Lower lobe of right lung (tissue), 2 donors: ENCODE measurements around the gene TMEM212. TPM values are rescaled to one million over a fixed set of nuclear protein-coding genes. Genes with fewer than 3 reads are reported as not detected.

Experiments used
- ATAC-seq, 2 donors: fragments of 200-7000 bp; cut with Tn5 transposase; one replicate each; pipeline ENCODE4 v1.9.1; 2020 to 2022; ENCODE audit warnings: mild to moderate bottlenecking in 2 of 2, moderate library complexity in 2 of 2
- DNase-seq: peaks from one replicate; pipeline ENCODE4 v3.0.0-alpha.2; 2020
- H3K27ac ChIP-seq: fragments of 200-600 bp; one replicate; pipeline ENCODE4 v1.8.0; 2022
- H3K27me3 ChIP-seq: fragments of 200-600 bp; one replicate; pipeline ENCODE4 v1.8.0; 2022; ENCODE audit warnings: low read depth
- H3K36me3 ChIP-seq: fragments of 200-600 bp; one replicate; pipeline ENCODE4 v1.8.0; 2022; ENCODE audit warnings: mild to moderate bottlenecking
- H3K4me1 ChIP-seq: fragments of 200-600 bp; one replicate; pipeline ENCODE4 v1.8.0; 2022
- H3K4me3 ChIP-seq: fragments of 200-600 bp; one replicate; pipeline ENCODE4 v1.8.0; 2022; ENCODE audit warnings: mild to moderate bottlenecking
- H3K9me3 ChIP-seq: fragments of 200-600 bp; one replicate; pipeline ENCODE4 v1.8.0; 2022
- CTCF ChIP-seq: fragments of 200-600 bp; IDR thresholded peaks from one replicate; pipeline ENCODE4 v1.8.0; 2022; ENCODE audit warnings: antibody characterized with exemption, mild to moderate bottlenecking
- intact Hi-C: fragments of 100-400 bp; cut with DNase I; formaldehyde crosslinking; loops from one replicate; pipeline ENCODE4 v1.11.0; 2022
- total RNA-seq: library from RNA; stranded (reverse); fragmentation: NEBNext Ultra II Directional; extraction: Animal tissue kit (Norgen Biotek cat#: 25700); gene quantifications from one replicate; pipeline ENCODE4 v1.2.1, GENCODE V29; 2021
- donor health status: DM: no; HTN: yes; CAD: no; lungs with severe emphysema.

Gene TMEM212
- total RNA-seq, 1 donor from 2014 or later = 5.2 TPM

GRCh38 chr3:171907761-171908160, 64.6 kb downstream of the TMEM212 start:
- no peaks in the 10 kb centered on the region for H3K9me3 ChIP-seq
- H3K27me3 ChIP-seq = no peaks in the 10 kb centered on the region
- no peaks in the 10 kb centered on the region for H3K4me1 ChIP-seq
- DNase-seq = no peak
- no peak for ATAC-seq
- H3K27ac ChIP-seq = no peak overlapping the region
- H3K4me3 ChIP-seq = no peak overlapping the region
- TF ChIP-seq CTCF = no peak
- H3K36me3 ChIP-seq = no peaks in the 10 kb centered on the region
- intact Hi-C loops = no loop called here

- H3K27ac ChIP-seq = no peak overlapping the region
- H3K27me3 ChIP-seq = no peaks in the 10 kb centered on the region
- H3K36me3 ChIP-seq = no peaks in the 10 kb centered on the region
- no peaks in the 10 kb centered on the region for H3K4me1 ChIP-seq
- TF ChIP-seq CTCF = no peak
- DNase-seq (no peak), ATAC-seq (no peak)
- no peaks in the 10 kb centered on the region for H3K9me3 ChIP-seq
- H3K4me3 ChIP-seq = no peak overlapping the region
- intact Hi-C loops = no loop called here
Observed at GRCh38 chr3:171908731-171909130, 65.6 kb downstream of the TMEM212 start.

Other genes starting within 250 kb of the TMEM212 start
- gene PLD1, start 32.9 kb upstream of the TMEM212 start, total RNA-seq = 27.7 TPM
- gene FNDC3B, start 196.2 kb downstream of the TMEM212 start, total RNA-seq = 153 TPM